ENCODE results near the gene FOSB.

FOSB gene

DNA sequence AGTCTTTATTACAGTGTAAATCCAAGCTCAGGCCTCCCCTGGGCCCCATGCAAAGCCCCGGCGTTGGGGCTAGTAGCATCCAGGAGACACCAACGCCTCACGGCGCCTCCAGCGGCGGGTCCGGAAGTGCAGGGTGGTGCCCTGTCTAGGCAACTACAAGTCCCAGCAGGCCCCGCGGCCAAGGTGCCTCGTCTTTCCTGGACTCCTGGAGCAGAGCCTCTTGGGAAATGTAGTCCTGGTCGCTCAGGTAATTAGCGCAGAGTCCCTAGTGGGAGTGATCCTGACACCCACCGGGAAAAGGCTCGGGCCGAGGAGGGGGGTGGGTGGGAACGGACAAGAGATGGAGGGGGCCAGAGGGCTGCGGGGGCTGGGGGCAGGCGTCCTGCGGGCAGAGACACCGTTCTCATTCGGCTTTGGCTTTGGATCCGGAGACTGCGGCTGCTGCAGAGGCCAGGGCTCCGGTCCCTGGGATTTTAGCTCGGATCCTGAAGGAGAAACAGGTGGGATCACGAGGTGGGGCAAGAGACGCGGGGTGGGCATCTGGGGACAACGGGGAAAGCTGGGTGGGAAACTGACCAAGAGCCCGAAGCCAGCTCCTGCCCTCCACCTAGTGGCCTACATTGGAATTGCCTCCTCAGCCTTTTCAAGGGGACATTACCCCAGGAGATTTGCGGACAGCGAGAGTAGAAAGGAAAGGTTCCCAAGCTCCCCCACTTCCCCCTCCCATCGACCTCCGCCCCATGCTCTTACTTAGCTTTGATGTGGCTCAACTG, 17.7 kb downstream of the FOSB start:
- peak; percentile 89 for DNase-seq

DNA sequence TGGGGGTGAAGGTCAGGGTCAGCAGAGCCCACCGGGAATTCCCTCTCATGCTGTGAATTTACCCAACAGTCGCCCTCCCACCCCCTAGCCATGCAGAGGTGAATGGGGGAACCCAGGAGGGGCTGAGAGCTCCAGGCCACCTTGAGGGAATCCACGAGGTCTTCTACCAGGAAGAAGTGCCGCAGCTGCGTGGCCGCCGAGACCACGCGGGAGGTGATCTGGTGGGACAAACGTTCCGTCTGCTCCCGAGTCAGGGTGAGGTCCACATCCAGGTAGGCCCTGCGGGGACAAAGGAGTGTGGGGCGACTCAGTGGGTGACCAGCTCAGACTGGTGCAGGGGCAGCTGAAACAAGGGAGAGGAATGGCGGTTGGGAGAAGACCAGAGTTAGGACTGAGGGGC, 20.9 kb downstream of the FOSB start:
- no peak for DNase-seq

DNA sequence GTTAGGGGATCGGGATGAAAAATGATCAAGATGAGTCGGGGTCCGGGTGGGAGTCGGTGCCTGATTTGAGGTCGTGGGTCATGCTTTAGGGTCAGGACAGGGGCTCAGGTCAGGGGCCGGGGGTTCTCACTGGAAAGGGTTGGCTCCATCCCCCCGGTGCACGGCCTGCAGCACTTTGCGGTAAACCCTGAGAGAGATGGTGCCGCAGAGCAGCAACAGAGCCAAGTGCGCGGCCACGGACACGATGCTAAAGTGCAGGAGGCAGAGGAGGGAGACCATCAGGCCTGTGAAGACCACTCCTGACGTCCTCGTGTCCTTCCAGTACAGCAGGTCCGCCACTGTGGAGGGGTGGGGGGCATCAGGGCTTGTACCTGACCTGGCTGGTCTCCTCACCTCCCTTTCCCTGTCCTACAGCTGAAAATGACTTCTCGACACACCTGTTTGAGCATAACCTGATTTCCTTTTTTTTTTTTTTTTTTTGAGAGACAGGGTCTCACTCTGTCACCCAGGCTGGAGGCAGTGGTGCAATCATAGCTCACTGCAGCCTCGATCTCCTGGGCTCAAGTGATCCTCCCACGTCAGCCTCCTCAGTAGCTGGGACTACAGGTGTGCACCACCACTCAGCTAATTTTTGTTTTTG, 21.5 kb downstream of the FOSB start:
- no peak for DNase-seq

DNA sequence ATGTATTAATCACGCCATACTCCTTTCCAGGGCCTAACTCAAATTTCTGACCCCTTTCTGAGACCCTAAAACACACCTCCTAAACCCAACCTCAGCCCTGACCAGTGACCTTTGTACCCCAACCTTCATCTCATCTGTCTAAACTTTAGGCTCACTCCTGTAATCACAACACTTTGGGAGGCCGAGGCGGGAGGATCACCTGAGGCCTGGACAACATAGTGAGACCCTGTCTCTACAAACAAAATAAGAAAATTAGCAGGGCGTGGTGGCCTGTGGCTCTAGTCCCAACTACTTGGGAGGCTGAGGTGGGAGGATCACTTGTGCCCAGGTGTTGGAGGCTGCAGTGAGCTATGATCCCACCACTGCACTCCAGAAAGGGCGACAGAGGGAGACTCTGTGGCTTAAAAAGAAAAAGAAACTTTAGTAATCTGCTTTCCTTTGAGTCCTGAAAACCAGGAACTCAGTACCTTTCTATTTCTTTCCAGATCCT, 24.4 kb downstream of the FOSB start:
- no peak for DNase-seq

DNA sequence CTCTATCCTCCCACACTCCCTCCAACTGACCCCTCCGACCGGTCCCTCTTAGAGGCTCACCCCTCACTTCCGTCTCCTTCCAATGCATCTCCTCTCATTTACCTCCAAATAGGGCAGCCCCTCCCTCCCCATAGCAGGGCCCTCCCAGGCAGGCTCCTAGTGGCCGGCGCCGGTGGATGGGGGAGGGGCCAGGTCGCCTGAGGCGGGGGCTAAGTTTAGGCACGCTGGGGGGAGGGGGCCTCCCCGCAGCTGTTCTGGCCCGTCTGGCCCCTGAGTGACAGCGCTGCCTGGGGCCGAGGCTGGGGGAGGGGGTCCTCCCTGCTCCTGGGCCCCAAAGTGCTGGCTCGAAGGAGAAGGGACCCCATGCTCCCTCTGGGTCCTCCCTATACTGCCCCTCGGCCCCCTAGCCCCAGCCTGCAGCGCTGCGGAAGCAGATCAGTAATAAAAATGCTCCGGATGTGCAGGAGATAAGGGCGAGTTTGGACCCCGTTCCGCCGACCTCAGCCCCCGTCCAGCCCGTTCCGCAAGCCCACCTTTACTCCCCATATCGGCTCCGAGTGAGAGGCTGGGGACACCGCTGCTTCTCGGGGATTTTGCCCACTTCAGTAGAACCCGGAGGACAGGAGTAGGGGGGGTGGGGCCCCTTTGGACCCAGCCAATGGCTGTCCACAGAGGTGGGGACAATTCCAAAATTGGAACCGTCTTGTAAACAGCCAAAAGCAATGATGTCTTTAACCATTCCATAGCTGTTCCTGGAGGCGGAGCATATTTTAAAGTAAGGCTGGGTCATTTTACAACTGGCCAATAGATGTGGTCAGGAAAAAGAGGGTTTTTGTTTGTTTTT, 25.1 kb downstream of the FOSB start:
- DNase-seq: peak; percentile 79

DNA sequence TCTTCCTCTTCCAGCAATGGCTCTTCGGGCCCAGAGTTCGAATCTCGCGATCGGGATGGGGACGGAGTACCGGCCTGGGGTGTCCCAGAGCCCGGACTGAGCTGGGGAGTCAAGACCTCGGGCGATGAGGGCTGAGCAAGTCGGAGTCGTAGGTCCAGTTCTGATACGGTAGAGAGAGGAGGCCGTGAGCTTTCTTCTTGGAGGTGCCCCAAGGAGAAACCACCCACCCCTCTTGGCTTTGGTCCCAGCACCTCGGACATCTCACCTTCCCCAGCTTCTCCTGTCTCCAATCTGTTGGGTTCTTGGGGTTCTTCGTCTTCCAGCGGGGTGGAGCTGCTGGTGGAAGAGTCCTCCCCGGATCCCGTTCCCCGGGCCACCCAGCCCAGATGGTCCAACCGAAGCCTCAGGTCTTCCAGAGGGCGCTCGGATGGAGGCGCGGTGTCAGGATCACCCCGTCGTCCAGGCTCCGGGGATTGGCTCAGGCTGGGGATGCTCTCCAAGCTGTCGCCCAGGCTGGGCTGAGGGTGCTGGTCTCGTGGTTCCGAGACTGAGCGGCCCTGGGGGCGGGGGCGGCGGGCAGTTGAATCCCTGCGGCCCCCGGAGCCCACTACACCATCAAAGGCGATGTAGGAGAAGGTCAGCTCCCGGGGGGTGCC, 26.6 kb downstream of the FOSB start:
- DNase-seq: no peak

DNA sequence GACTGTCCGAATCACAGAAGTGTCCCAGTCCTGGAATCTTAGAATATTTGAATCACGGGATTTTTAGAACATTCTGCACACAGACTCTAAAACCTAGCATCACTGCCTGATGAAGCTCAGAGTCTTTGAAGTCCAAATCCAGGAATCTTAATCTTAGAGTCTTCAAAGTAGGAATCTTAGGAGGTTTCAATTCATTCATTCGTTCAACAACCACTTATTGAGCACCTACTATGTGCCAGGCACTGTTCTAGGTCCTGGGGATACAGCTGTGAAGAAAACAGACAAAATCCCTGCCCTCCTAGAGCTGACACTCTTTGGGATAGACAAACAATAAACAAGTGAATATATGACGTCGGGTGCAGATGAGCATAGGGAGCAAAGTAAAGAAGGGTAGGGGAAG, 27.4 kb downstream of the FOSB start:
- no peak for DNase-seq

DNA sequence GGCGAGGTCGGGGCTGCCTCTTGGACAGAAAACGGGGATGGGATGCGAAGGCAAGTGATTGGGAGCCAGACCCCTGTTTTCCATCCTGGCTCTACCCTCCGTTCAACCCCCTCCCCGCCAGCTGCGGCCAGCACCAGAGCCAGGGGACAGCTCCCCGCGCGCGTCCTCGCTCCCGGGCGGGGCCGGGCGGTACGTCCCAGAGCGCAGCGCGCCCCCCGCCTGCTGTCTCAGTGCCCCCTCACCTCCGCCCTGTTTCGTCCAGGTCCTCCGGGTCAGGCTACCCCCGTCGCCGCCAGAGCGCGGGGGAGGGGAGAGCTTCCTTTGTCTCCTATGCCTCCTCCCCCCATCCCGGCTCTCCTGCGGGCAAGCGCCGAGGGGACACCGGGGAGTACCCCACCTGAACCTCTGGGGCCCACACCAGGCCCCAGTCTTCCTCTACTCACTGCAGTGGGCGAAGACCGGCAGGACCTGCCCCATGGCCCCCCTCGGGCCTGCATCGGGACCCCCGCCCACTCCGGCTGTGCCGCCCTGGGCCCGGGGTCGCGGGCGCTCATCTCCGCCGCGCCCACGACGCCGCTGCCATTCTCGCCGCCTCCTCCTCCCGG, 28.7 kb downstream of the FOSB start:
- DNase-seq: peak; percentile 4

DNA sequence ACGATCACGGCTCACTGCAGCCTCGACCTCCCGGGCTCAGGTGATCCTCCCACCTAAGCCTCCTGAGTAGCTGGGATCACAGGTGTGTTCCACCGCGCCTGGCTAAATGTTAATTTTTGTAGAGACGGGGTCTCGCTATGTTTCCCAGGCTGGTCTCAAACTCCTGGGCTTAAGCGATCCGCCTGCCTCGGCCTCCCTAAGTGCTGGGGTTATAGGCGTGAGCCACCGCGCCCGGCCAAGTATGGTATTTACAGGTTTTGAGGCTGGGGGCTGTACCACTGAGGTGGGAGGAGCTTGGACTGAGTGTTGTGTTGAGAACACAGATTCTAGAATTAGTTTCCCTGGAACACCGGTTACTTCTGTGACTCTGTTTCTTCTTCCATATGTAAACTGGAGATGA, 30.0 kb downstream of the FOSB start:
- DNase-seq: no peak

DNA sequence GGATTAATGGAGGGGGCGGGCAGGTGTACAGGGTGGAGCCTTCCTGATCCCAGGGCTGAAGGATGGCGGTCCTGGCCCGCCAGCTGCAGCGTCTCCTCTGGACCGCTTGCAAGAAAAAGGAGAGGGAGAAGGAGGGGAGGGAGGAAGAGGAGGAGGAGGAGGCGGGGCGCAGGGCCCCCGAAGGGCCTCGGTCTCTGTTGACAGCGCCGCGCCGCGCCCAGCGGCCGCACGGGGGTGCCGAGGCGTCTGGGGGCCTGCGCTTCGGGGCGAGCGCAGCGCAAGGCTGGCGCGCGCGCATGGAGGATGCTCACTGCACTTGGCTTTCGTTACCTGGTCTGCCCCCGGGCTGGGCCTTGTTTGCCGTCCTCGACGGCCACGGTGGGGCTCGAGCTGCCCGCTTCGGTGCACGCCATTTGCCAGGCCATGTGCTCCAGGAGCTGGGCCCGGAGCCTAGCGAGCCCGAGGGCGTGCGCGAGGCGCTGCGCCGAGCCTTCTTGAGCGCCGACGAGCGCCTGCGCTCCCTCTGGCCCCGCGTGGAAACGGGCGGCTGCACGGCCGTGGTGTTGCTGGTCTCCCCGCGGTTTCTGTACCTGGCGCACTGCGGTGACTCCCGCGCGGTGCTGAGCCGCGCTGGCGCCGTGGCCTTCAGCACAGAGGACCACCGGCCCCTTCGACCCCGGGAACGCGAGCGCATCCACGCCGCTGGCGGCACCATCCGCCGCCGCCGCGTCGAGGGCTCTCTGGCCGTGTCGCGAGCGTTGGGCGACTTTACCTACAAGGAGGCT, 30.8 kb downstream of the FOSB start, which contains the start of gene PPM1N:
Gene PPM1N (plus strand): TSS at position 33 of the 785 bp plus-strand sequence. CDS start 30 bp downstream, at position 63.
- no peak for DNase-seq

DNA sequence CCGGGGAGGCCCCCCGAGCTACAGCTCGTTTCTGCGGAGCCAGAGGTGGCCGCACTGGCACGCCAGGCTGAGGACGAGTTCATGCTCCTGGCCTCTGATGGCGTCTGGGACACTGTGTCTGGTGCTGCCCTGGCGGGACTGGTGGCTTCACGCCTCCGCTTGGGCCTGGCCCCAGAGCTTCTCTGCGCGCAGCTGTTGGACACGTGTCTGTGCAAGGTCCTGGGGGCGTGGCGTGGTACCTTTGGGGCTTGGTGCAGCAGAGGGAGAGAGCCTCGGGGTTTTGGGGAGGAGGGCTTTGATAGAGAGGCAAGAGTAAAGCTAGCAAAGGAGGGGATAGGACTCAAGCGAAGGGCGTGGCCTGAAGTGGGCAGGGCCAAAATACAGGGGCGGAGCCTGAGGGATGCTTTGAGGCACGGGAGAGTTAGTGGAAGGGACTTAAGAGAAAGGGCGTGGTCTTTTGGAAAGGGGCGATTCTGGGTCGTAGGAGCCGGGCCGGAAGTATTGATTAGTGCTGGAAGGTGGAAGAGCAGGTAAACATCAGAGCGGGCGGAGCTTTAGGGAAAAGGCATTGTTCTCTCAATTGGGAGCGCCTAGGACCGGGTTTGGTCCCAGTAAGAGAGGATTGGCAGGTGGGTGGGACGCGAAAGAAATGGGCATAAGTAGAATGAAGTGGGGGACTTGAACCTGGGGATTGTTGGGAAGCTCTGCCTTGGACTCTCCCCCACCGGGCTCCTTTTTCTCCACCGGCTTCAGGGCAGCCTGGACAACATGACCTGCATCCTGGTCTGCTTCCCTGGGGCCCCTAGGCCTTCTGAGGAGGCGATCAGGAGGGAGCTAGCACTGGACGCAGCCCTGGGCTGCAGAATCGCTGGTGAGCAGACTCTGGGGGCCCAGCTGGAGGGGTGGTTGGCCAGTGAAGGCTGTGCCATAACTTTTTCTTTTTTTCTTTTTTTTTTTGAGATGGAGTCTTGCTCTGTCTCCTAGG, 31.7 kb downstream of the FOSB start:
- DNase-seq: peak; percentile 18

DNA sequence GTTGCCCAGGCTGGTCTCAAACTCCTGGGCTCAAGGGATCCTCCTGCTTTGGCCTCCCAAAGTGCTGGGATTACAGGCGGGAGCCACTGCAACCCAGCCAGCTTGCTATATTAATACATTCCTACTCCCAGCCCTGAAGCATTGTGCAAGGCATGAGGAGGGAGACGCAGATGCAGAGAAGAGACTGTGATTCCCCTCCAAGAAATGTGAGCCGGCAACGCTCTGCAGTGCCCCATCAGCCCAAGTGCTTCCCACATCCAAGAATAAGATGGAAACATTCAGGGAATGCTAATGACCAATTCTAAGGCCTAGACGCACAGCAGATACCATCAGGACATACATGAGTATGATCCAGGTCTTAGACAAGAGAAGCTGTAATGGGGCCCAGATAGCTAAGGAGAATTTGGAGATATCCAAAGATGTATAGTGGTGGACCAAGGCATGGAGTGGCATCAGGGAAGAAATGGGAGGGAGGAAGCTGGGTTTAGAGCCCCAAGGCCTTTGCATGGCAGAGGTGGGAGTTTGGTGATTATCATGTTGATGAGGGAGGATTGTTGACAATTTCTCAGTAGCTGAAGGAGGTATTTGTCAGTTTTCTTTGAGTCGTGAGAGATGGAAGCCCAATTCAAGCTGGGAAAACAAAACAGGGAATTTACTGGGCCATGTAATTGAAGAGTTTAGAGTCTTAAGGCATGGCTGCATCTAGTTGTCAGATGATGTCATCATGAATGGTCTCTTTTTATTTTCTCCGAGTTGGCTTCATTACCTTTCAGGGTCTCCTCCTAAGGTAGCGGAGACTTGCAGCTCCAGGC, 33.3 kb downstream of the FOSB start:
- DNase-seq: no peak

DNA sequence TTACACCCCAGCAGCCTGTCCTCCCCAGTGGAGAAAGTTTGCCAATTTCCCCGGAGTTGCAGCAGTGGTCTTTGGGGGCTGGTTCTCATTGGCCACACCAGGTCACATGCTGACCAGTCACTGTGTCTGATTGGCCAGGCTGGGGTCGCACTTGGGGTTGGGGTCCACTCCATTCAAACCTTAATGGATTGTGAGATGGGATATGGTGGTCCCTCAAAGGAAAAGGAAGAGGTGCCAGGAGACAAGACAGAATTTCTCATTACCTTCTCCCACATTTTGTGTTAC, 33.9 kb downstream of the FOSB start:
- no peak for DNase-seq

DNA sequence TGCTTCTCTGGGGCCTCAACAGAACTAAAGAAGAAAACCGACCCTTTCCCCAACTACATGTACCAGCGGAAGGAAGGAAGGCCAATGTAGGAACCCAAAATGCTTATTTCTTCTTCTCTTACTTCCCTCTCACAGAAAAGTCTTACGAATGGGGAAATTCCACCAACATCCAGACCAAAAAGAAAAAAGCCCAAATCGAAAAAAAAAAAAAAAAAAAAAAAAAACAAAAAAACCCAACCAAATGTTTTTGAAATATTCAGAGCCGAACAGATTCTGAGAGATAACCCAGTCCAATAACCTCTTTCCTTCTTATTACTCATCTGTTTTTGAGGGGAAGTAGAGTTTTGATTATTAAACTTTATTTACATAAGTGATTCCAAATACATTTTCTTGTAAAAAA, 34.3 kb downstream of the FOSB start:
- no peak for DNase-seq

DNA sequence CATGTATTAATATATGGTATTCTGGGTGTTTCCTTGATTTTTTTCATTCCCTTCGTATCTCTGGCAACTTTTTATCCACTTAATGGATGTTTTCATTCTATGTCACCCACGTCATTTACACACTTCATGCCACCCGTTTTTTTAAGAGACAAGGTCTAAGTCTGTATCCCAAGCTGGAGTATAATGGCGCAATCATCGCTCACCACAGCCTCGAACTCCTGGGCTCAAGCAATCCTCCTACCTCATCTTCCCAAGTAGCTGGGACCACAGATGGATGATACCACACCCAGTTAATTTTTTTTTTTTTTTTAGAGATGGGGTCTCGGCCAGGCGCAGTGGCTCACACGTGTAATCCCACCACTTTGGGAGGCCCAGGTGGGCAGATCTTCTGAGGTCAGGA, 36.1 kb downstream of the FOSB start:
- no peak for DNase-seq

DNA sequence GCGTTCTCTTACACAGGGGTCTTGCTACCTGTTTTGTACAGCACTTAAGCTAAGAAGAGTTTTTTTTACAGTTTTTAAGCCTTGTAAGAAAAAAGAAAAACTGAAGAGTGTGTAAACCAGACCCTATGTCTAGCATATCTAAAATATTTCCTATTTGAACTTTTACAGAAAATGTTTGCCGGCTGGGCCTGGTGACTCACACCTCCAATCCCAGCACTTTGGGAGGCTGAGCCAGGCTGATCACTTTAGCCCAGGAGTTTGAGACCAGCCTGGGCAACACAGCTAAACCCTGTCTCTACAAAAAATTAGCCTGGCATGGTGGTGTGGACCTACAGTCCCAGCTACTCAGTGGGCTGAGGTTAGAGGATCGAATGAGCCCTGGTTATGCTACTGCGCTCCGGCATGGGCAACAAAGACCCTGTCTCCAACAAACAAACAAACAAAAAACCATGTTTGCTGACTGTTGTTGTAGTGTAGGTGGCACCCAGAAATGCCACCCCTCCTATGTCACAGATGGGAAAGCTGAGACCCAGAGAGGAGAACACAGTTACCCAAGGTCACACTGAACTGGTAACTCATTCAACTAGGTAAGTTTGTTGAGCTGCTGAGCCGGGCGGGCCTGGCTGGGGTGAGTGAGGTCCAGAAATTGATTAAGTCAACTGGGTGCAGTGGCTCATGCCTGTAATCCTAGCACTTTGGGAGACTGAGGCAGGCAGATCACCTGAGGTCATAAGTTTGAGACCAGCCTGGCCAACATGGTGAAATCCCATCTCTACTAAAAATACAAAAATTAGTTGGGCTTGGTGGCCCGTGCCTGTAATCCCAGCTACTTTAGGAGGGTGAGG, 37.6 kb downstream of the FOSB start:
- peak; percentile 31 for DNase-seq

DNA sequence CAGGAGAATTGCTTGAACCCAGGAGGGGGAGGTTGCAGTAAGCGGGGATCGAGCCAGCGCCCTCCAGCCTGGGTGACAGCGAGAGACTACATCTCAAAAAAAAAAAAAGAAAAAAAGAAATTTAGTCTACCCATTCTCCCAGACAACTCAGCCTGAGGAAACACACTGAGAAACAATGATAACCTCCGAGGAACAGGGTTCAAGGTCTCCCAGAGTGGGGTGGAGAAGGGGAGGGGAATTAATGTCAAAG, 38.1 kb downstream of the FOSB start:
- no peak for DNase-seq

DNA sequence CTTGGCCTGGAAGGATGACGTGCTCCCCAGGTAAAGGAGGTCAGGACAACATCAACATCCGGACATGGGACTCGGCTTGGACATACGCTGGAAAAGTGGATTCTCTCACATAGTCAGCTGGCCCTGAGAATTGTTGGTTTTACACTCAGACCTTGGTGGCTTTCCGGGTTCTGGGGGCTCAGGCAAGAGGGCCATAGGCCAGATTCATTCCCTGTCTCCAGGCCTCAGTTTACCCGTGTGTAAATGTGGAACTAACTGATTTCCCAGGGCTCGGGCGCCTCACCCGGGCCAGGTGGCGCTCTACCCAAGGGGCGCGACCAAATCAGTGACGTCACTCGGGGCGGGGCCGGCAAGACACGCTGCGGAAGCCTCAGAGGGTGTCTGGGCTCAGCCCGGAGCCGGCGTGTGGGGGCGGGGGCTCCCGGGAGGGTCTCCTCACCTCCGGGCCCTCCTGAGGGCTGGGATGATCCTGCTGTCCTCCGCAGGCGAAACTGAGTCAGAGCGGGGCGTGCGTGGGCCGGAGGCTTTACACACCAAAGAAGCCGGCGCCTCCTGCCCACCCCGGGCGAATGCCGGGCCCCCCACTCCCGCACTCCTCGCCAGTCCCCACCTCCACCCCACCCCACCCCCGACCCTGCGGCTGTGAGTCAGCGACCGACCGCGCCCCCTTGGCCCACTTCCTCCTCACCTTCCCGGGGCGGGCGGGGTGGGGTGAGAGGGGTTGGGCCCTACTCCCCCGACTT, 38.6 kb downstream of the FOSB start:
- DNase-seq: peak; percentile 90

Measured in HCEC 1CT (cell line).